ENCODE measurements around the gene SLC12A7. TPM values are rescaled to one million over a fixed set of nuclear protein-coding genes. Genes with fewer than 3 reads are reported as not detected.

SLC12A7 gene
- total RNA-seq, 6 experiments from 2014 or later = 38.9 to 65.2 (median 53.3) TPM

DNA sequence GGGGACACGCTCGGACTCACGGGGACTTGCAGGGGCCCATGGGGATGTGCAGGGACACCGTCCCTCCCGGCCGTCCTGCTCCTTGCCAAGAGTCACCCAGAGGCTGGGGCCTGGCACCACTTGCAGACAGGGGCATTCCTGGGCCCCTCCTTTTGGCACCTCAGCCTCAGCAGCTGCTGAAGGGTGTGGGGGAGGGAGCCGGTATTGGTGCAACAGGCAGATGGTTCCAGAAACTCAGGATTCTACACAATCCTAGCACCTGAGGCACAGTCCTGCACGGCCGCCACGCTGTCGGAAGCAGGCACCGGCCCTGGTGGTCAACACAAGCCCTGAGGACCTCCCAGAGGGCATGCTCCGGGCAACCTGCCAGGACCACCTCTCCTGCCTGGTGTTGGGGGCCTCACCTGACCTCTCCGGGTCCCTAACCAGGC lies 19.3 kb upstream of the SLC12A7 start:
- WGBS (ENCODE audit: insufficient coverage, low coverage, low lambda C conversion rate, missing lambda C conversion rate) = no CpG with 5 or more reads among the region's 14 CpGs
- peak in 1 of 3 donors; percentile 58 for DNase-seq
- Histone ChIP-seq H3K36me3 (no peaks in the 10 kb centered on the region), H3K27me3 (no peaks in the 10 kb centered on the region), H3K27ac (no peak overlapping the region), H3K4me3 (no peak overlapping the region), H3K9me3 (no peaks in the 10 kb centered on the region), H3K4me1 (peaks cover 0 to 24% (median 10%) of the 10 kb centered on the region in 4 donors)
- TF ChIP-seq POLR2A (IDR thresholded peaks at IDR 0.05) (no peak), CTCF (IDR thresholded peaks at IDR 0.05) (no peak)
- intact Hi-C loops (cut with DNase I) = no loop called here
- no peak for ATAC-seq

DNA sequence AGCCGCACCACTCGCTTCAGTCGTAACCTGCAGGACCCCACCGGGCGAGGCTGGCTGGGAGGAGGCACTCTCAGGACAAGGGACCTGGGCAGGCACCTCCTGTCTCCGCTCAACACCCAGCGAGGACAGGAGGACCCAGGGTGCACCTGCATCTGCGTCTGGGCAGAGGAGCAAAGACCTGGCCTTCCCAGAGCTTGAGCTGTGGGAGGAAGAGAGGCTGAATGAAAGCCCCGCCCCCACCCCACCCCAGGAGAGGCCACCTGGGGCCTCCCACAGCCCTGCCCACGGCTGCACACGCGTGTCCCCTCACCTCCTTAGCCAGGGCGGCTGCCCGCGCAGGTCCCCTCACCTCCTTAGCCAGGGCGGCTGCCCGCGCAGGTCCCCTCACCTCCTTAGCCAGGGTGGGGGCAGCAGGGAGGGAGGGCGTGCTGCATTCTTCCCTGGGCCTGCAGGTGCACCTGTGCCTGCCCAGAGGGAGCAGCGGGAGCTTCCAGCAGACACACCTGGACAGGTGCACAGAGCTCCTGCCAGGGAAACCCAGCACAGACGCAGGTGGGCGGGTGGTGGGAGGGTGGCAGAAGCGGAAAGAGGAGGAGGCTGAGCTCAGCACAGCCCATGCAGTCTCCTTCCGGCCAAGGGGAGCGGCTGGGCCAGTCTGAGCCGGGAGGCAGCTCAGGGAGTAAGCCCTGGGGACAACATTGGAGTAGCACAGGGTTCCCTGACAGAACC lies 18.5 kb upstream of the SLC12A7 start:
- peak in 1 of 4 donors; percentile 12 for ATAC-seq
- DNase-seq = peak in 1 of 3 donors; percentile 58
- WGBS (ENCODE audit: insufficient coverage, low coverage, low lambda C conversion rate, missing lambda C conversion rate) = 47% methylated on average over 2 of the region's 26 CpGs
- intact Hi-C loops (cut with DNase I) = no loop called here
- H3K4me3 ChIP-seq = no peak overlapping the region
- peaks cover 0 to 24% (median 10%) of the 10 kb centered on the region in 4 donors for H3K4me1 ChIP-seq
- no peaks in the 10 kb centered on the region for H3K27me3 ChIP-seq
- H3K36me3 ChIP-seq = no peaks in the 10 kb centered on the region
- H3K27ac ChIP-seq = peak overlapping the region in 1 of 3 donors; percentile 53
- no peaks in the 10 kb centered on the region for H3K9me3 ChIP-seq
- TF ChIP-seq POLR2A (IDR thresholded peaks at IDR 0.05) (no peak), CTCF (IDR thresholded peaks at IDR 0.05) (no peak)

DNA sequence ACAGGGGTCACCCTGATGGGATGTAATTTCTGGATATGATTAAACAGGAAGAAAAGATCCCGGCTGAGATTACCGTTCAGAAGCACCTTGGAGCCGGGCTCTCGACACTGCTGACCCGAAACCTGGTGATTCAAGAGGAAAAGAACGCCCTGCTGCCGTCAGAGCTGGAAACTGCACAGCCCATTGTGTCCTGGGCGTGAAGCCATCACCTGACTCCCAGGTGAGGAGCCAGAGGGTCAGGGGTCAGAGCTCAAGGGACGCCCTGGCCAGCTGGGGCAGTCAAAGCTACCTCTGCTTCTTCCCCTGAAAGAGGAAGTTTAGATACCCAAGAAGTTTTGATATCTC lies 17.8 kb upstream of the SLC12A7 start:
- Histone ChIP-seq H3K36me3 (no peaks in the 10 kb centered on the region), H3K4me3 (no peak overlapping the region), H3K4me1 (peaks cover 0 to 24% (median 10%) of the 10 kb centered on the region in 4 donors), H3K9me3 (no peaks in the 10 kb centered on the region), H3K27me3 (no peaks in the 10 kb centered on the region), H3K27ac (peak overlapping the region in 2 of 3 donors; percentile 53 to 65)
- ATAC-seq (peak; percentile 75 to 79 (median 78)), DNase-seq (peak; percentile 82 to 93 (median 90))
- TF ChIP-seq POLR2A (IDR thresholded peaks at IDR 0.05) (no peak), CTCF (IDR thresholded peaks at IDR 0.05) (no peak)
- intact Hi-C loops (cut with DNase I) = no loop called here
- WGBS (ENCODE audit: insufficient coverage, low coverage, low lambda C conversion rate, missing lambda C conversion rate) = 17% methylated on average over 8 of the region's 9 CpGs

DNA sequence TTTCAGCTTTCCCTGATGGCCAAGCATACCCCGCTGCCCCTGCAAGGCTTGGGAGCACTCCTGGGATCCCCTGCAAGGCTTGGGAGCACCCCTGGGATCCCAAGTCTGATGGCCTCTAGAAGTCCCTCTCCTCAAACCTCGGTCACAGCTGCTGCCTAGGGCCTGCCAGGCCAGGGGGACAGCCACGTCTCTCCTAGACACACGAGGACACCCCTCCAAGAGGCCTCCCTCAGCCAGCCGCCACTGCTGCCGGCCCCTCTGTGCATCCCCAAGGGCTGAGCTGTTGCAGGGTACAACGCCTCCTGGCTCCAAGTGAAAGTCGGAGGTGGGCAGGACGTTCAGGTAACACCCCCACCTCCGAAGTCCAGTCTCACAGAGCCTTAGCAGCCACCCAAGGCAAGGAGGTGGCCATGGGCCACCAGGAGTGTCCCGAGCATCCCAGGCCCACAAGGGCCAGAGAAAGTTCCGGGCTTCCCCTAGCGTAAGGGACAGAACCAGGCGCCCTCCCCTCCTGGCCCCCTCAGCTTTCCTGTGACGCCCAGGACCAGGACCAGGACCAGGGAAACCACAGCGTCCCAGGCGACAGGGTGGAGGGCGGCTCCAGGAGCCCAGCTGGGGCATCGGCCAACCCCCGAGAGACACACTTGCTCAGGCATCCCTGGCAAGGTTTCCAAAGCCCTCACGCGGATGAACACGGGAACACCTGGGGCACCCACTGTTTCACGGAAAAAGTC lies 17.3 kb upstream of the SLC12A7 start:
- peak overlapping the region in 2 of 3 donors; percentile 53 to 65 for H3K27ac ChIP-seq
- no peaks in the 10 kb centered on the region for H3K9me3 ChIP-seq
- H3K4me1 ChIP-seq = peaks cover 0 to 24% (median 10%) of the 10 kb centered on the region in 4 donors
- no peak for TF ChIP-seq POLR2A (IDR thresholded peaks at IDR 0.05)
- no peak overlapping the region for H3K4me3 ChIP-seq
- peak in 1 of 3 donors; percentile 50 for DNase-seq
- no peaks in the 10 kb centered on the region for H3K36me3 ChIP-seq
- intact Hi-C loops (cut with DNase I) = no loop called here
- ATAC-seq = peak in 3 of 4 donors; percentile 1 to 7 (median 5)
- 44% methylated on average over 8 of the region's 24 CpGs for WGBS (ENCODE audit: insufficient coverage, low coverage, low lambda C conversion rate, missing lambda C conversion rate)
- H3K27me3 ChIP-seq = no peaks in the 10 kb centered on the region

All from right lobe of liver (tissue), 6 donors.